Activated T-cell treated with anti-CD3 and anti-CD28 coated beads, Interleukin-2, amount 50 U/mL, for 24 hours (primary cell): ENCODE results near the gene RGS19.
A peak's percentile ranks its signal among the peaks of the same experiment; 100 is the strongest.

Experiments
- DNase-seq: peaks from one replicate; pipeline ENCODE4 v3.0.0-alpha.2; 2020
- H3K27ac Mint-ChIP-seq: 2 replicates; pipeline ENCODE4 v1.8.0; 2020; ENCODE audit warnings: mild to moderate bottlenecking, mixed read lengths
- H3K27me3 Mint-ChIP-seq: 2 replicates; pipeline ENCODE4 v1.8.0; 2020; ENCODE audit warnings: mixed read lengths
- H3K36me3 Mint-ChIP-seq: 2 replicates; pipeline ENCODE4 v1.8.0; 2020; ENCODE audit warnings: low read depth, mixed read lengths
- H3K4me1 Mint-ChIP-seq: 2 replicates; pipeline ENCODE4 v1.8.0; 2020; ENCODE audit warnings: low read depth, mixed read lengths
- H3K4me3 Mint-ChIP-seq: 2 replicates; pipeline ENCODE4 v1.8.0; 2020; ENCODE audit warnings: mild to moderate bottlenecking, moderate library complexity, mixed read lengths
- H3K9me3 Mint-ChIP-seq: 2 replicates; pipeline ENCODE4 v1.8.0; 2020; ENCODE audit warnings: mixed read lengths

Gene RGS19

DNA sequence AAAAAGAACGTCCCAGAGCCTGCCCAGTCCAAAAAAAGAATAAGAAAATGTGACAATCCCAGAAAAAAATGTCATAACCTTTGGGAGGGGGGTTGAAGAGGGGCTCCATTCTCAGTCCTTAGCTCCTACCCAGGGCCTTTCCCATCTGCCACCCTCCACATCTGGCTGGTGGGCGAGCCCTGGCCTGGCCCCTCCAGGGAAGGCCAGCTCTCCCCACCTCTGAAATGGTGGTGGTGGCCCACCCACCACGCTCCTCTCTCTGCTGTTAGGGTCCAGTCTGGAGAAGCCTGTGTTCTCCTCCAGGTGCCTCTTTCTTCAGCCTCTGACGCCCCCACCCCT is 415 bp downstream of the RGS19 start:
- Mint-ChIP-seq H3K36me3 (peaks cover 27% of the 10 kb centered on the region), H3K27ac (peak overlapping the region; percentile 86), H3K9me3 (no peaks in the 10 kb centered on the region), H3K4me3 (peak overlapping the region; percentile 89), H3K4me1 (peaks cover 43% of the 10 kb centered on the region), H3K27me3 (peaks cover 6% of the 10 kb centered on the region)
- DNase-seq: no peak

GRCh38 chr20:64077876-64078551 is 1.3 kb downstream of the RGS19 start:
- Mint-ChIP-seq H3K9me3 (no peaks in the 10 kb centered on the region), H3K27me3 (peaks cover 6% of the 10 kb centered on the region), H3K36me3 (peaks cover 35% of the 10 kb centered on the region), H3K27ac (peak overlapping the region; percentile 91), H3K4me1 (peaks cover 40% of the 10 kb centered on the region), H3K4me3 (peak overlapping the region; percentile 89)
- peak; percentile 67 for DNase-seq

- Mint-ChIP-seq H3K36me3 (peaks cover 39% of the 10 kb centered on the region), H3K4me3 (peak overlapping the region; percentile 89), H3K27me3 (peaks cover 6% of the 10 kb centered on the region), H3K9me3 (no peaks in the 10 kb centered on the region), H3K4me1 (peaks cover 37% of the 10 kb centered on the region), H3K27ac (peak overlapping the region; percentile 91)
- DNase-seq: no peak
Measured at GRCh38 chr20:64077541-64077875, 1.8 kb downstream of the RGS19 start.

DNA sequence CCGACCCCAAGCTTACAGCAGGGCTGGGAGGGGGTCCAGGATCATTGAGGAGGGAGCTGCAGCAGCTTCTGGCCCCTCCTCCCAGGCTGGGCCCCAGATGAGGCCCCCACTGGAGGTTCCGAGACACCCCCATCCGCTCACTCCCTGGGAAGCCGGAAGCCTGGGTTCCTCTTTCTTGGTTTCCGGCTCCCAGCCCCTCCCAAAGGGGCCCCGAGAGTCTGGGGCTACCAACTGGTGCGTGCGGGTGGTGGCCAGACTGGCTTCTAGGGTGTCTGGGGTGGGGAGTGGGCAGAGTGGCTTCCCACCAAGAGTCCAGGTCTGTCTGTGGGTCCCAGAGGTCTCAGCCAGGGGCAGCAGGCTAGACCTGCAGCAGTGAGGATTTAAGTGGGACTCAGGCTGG is 2.2 kb downstream of the RGS19 start:
- Mint-ChIP-seq H3K4me3 (peak overlapping the region; percentile 89), H3K9me3 (no peaks in the 10 kb centered on the region), H3K27me3 (peaks cover 5% of the 10 kb centered on the region), H3K27ac (peak overlapping the region; percentile 91), H3K36me3 (peaks cover 43% of the 10 kb centered on the region), H3K4me1 (peaks cover 33% of the 10 kb centered on the region)
- peak; percentile 66 for DNase-seq

DNA sequence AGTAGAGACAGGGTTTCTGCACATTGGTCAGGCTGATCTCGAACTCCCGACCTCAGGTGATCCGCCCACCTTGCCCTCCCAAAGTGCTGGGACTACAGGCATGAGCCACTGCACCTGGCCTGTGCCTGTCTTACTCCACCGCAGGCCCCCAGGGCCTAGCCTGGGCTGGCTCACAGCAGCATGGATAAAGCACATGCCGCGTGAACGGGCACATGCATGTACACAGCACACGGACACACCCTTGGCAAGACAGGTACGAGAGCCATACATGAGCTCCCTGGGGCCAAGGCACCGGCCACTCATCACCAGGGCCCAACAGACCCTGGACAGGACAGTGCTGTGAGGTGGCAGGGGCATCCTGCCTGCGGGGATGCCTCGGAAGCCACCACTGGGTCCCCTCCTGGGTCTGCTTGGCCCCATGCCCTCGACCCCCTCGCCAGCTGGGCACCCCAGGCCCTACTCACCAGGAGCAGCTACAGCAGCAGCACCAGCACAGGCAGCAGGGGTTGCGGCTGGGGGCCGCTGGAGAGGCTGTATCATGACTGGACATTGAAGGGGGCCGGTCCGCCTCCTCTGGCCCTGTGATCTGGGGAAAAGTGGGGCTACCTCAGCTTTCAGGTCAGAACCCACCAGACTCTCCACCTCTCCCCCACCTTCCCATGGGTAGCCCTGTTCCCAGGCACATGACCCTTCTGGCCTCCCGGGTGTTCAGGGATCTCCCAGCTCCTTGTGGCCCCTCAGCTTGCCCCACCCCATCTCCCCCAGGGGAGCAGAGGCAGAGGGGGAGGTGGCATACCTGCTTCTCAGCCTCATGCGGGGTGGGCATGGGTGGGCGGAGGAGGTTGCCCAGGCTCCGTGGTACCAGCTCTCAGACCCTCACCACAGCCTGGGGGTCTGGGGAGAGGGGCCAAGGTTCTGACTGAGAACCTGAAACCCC is 3.0 kb downstream of the RGS19 start:
- Mint-ChIP-seq H3K4me3 (peak overlapping the region; percentile 89), H3K36me3 (peaks cover 48% of the 10 kb centered on the region), H3K27me3 (no peaks in the 10 kb centered on the region), H3K4me1 (peaks cover 29% of the 10 kb centered on the region), H3K27ac (peak overlapping the region; percentile 91), H3K9me3 (no peaks in the 10 kb centered on the region)
- DNase-seq: no peak

GRCh38 chr20:64075556-64075955 is 3.8 kb downstream of the RGS19 start:
- peaks cover 48% of the 10 kb centered on the region for H3K36me3 Mint-ChIP-seq
- H3K4me1 Mint-ChIP-seq: peaks cover 27% of the 10 kb centered on the region
- H3K27me3 Mint-ChIP-seq: no peaks in the 10 kb centered on the region
- no peak for DNase-seq
- H3K27ac Mint-ChIP-seq: peak overlapping the region; percentile 79
- H3K9me3 Mint-ChIP-seq: no peaks in the 10 kb centered on the region
- H3K4me3 Mint-ChIP-seq: no peak overlapping the region

DNA sequence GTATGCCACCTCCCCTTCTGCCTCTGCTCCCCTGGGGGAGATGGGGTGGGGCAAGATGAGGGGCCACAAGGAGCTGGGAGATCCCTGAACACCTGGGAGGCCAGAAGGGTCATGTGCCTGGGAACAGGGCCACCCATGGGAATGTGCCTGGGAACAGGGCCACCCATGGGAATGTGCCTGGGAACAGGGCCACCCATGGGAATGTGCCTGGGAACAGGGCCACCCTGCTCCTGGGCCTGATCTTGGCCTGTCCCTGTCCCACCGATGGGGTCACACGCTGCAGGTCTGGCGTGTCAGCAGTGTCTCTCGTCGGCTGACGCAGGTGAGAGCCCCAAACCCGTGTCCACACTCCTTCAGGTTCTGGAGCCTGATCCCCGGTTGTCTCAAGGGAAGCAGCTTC is 4.4 kb downstream of the RGS19 start:
- peaks cover 21% of the 10 kb centered on the region for H3K4me1 Mint-ChIP-seq
- no peak overlapping the region for H3K4me3 Mint-ChIP-seq
- H3K27me3 Mint-ChIP-seq: no peaks in the 10 kb centered on the region
- H3K36me3 Mint-ChIP-seq: peaks cover 48% of the 10 kb centered on the region
- DNase-seq: no peak
- peak overlapping the region; percentile 79 for H3K27ac Mint-ChIP-seq
- H3K9me3 Mint-ChIP-seq: no peaks in the 10 kb centered on the region

DNA sequence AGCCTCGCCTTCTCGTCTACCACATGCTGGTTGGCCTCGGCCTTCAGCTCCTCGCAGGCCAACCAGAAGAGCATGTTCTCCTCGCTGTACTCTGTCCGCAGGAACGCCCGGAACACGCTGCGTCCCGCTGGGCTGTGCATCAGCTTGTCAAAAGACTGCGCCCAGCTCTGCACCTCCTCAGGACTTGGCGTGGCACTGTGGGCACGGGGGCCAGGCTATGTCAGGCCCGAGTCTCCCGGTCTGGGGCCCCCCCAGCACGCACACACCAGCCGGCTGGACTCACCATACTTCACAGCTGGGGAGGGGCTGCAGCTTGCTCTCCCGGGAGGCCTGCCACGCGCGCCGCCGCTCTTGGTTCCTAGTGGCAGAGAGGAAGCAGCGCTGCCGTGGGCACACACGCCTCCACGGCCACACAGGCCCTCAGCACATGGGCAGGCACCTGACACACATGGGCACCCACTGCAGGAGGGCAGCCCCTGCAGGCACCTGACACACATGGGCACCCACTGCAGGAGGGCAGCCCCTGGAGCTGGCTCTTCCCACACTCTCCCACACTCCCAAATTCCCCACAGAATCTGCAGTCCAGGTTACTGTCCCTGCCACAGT is 5.0 kb downstream of the RGS19 start:
- H3K36me3 Mint-ChIP-seq: peaks cover 48% of the 10 kb centered on the region
- no peak overlapping the region for H3K27ac Mint-ChIP-seq
- H3K4me1 Mint-ChIP-seq: peaks cover 23% of the 10 kb centered on the region
- H3K27me3 Mint-ChIP-seq: no peaks in the 10 kb centered on the region
- no peaks in the 10 kb centered on the region for H3K9me3 Mint-ChIP-seq
- no peak for DNase-seq
- no peak overlapping the region for H3K4me3 Mint-ChIP-seq

GRCh38 chr20:64073476-64074183 is 5.7 kb downstream of the RGS19 start:
- no peaks in the 10 kb centered on the region for H3K27me3 Mint-ChIP-seq
- H3K4me1 Mint-ChIP-seq: peaks cover 18% of the 10 kb centered on the region
- H3K36me3 Mint-ChIP-seq: peaks cover 43% of the 10 kb centered on the region
- H3K9me3 Mint-ChIP-seq: no peaks in the 10 kb centered on the region
- H3K4me3 Mint-ChIP-seq: no peak overlapping the region
- no peak for DNase-seq
- H3K27ac Mint-ChIP-seq: peak overlapping the region; percentile 40

DNA sequence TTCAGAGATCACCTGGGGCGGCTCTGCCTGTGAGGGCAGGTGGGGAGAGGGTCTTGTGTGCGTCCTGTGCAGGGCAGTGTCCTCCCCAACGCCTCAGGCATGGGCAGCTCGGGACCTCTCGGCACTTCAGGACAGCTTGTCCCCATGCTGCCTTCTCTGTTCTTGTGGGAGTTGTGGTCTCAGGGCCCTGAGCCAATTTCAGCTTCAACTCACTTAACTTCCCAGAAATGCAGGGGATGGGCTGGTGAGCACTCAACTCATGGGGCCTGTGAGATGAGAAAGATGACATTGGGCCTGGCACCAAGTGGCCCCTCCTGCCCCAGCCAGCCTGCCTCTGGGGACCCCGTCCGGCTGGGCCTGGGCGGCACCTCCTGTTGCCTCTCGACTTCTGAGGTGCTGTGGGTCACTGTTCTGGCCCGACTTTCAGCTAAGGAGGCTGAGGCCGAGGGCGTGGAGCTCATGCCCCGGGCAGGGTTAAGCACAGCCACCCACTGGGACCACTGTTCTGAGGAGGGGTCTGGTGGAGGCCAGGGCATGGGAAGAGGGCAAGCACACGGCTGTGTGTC is 6.7 kb downstream of the RGS19 start:
- H3K36me3 Mint-ChIP-seq: peaks cover 42% of the 10 kb centered on the region
- H3K27ac Mint-ChIP-seq: peak overlapping the region; percentile 64
- no peaks in the 10 kb centered on the region for H3K27me3 Mint-ChIP-seq
- H3K4me3 Mint-ChIP-seq: no peak overlapping the region
- no peak for DNase-seq
- peaks cover 13% of the 10 kb centered on the region for H3K4me1 Mint-ChIP-seq
- H3K9me3 Mint-ChIP-seq: no peaks in the 10 kb centered on the region

GRCh38 chr20:64071341-64072332 is 7.7 kb downstream of the RGS19 start:
- H3K27ac Mint-ChIP-seq: peak overlapping the region; percentile 64

DNA sequence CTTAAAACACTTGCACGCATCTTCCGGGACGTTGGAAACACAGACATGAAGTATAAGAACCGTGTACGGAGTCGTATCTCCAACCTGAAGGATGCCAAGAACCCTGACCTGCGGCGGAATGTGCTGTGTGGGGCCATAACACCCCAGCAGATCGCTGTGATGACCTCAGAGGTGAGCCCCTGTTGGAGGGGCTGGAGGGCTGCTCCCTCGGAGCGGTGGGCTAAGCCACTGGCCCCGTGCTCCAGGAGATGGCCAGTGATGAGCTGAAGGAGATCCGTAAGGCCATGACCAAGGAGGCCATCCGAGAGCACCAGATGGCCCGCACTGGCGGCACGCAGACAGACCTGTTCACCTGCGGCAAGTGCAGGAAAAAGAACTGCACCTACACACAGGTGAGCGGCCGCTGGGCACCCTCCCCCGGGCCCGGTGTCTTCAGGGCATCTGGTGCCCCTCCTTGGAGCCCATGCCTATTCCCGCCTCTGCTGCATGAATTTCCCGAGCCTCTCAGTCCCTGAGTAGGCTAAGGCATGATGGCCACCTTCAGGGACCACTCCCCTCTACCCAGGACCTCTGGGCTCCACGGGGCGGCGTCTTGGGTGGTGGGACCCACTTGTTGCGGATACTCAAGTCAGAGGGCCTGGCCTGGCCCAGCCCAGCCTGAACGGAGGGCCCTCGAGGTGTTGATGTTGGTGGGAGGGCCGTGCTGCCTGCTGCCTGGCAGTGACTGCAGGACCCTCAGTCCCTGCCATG is 8.9 kb downstream of the RGS19 start:
- DNase-seq: no peak
- Mint-ChIP-seq H3K4me3 (no peak overlapping the region), H3K36me3 (peaks cover 35% of the 10 kb centered on the region), H3K4me1 (peaks cover 28% of the 10 kb centered on the region), H3K27me3 (no peaks in the 10 kb centered on the region), H3K27ac (no peak overlapping the region), H3K9me3 (no peaks in the 10 kb centered on the region)

More at GRCh38 chr20:64071341-64072332, 7.7 kb downstream of the RGS19 start:
- H3K27me3 Mint-ChIP-seq: no peaks in the 10 kb centered on the region
- H3K4me1 Mint-ChIP-seq: peaks cover 16% of the 10 kb centered on the region
- H3K36me3 Mint-ChIP-seq: peaks cover 42% of the 10 kb centered on the region
- no peak overlapping the region for H3K4me3 Mint-ChIP-seq
- no peaks in the 10 kb centered on the region for H3K9me3 Mint-ChIP-seq
- DNase-seq: no peak
